ENCODE data around the gene COLEC12.

GRCh38 chr18:371609-371982 lies 128.9 kb downstream of the COLEC12 start:
- TF ChIP-seq CTCF (IDR thresholded peaks at IDR 0.05; ENCODE audit: low read depth, low read length), result no peak
- no peak for TF ChIP-seq POLR2A (IDR thresholded peaks at IDR 0.05; ENCODE audit: extremely low read depth, insufficient read length)
- TF ChIP-seq MYC (IDR thresholded peaks at IDR 0.05; ENCODE audit: low read depth, low read length), result no peak
